Fibroblast of the aortic adventitia (primary cell): ENCODE results near the gene RFTN2. TPM values are rescaled to one million over a fixed set of nuclear protein-coding genes. Genes with fewer than 3 reads are reported as not detected.
"Not testable (repeated sequence)": the region's sequence is repeated elsewhere in the genome, so short reads cannot be mapped to it uniquely, and the experiment has no call there.

Experiments used
- DNase-seq: peaks from one replicate; pipeline ENCODE4 v3.0.0-alpha.2; 2010; ENCODE audit warnings: low read depth
- H3K4me3 ChIP-seq: 2 replicates; pipeline ENCODE4 v1.5.1; 2011; ENCODE audit warnings: low read depth, mild to moderate bottlenecking, control low read depth, low read length, moderate library complexity
- total RNA-seq: library from RNA; depleted of rRNA; stranded (reverse); fragments of >200 nt; gene quantifications from 2 replicates; pipeline ENCODE4 v1.2.3, GENCODE V29; 2012; ENCODE audit warnings: low replicate concordance
- TF ChIP-seq, protein P1 (sequence below): IDR thresholded peaks from 2 replicates; pipeline ENCODE4 v1.5.1; 2011; ENCODE audit warnings: mild to moderate bottlenecking, low read length, control low read depth, inconsistent platforms; ENCODE audit not compliant: insufficient read depth

RFTN2 gene
- total RNA-seq, 1 donor, result 6.4 TPM

- TF ChIP-seq, protein P1, sequence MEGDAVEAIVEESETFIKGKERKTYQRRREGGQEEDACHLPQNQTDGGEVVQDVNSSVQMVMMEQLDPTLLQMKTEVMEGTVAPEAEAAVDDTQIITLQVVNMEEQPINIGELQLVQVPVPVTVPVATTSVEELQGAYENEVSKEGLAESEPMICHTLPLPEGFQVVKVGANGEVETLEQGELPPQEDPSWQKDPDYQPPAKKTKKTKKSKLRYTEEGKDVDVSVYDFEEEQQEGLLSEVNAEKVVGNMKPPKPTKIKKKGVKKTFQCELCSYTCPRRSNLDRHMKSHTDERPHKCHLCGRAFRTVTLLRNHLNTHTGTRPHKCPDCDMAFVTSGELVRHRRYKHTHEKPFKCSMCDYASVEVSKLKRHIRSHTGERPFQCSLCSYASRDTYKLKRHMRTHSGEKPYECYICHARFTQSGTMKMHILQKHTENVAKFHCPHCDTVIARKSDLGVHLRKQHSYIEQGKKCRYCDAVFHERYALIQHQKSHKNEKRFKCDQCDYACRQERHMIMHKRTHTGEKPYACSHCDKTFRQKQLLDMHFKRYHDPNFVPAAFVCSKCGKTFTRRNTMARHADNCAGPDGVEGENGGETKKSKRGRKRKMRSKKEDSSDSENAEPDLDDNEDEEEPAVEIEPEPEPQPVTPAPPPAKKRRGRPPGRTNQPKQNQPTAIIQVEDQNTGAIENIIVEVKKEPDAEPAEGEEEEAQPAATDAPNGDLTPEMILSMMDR, result no peak
- no peak for DNase-seq
- H3K4me3 ChIP-seq, result no peak overlapping the region
Observed at GRCh38 chr2:197700960-197701359, 25.6 kb upstream of the RFTN2 start.

GRCh38 chr2:197699724-197700123 lies 24.3 kb upstream of the RFTN2 start:
- H3K4me3 ChIP-seq, DNase-seq: not testable (repeated sequence)

DNA sequence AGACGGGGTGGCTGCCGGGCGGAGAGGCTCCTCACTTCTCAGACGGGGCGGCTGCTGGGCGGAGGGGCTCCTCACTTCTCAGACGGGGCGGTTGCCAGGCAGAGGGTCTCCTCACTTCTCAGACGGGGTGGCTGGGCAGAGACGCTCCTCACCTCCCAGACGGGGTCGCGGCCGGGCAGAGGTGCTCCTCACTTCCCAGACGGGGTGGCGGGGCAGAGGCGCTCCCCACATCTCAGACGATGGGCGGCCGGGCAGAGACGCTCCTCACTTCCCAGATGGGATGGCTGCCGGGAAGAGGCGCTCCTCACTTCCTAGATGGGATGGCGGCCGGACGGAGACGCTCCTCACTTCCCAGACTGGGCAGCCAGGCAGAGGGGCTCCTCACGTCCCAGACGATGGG lies 21.2 kb upstream of the RFTN2 start:
- not testable (repeated sequence) for DNase-seq, H3K4me3 ChIP-seq

GRCh38 chr2:197695971-197696370 lies 20.6 kb upstream of the RFTN2 start:
- not testable (repeated sequence) for H3K4me3 ChIP-seq, DNase-seq

GRCh38 chr2:197695206-197695605 lies 19.8 kb upstream of the RFTN2 start:
- not testable (repeated sequence) for H3K4me3 ChIP-seq, DNase-seq

DNA sequence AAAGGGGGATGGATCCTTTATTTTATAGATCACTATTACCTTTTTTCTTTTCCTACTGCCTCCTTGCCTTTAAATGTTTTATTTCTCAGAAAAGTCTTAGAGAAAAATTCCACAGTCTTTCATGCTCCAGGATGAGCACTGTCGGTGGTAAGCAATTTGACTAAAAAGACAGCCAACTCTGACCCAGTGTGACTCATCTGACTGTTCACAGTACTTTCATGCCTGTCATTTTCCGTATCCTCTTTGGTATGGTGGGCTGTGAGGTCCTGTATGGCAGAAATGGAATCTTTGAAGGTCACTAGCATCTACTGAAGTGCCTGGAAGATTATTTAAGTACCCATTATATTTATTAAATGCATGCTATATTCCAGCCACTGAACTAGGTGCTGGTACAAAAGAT lies 2.1 kb upstream of the RFTN2 start:
- TF ChIP-seq, protein P1, result no peak
- H3K4me3 ChIP-seq, result no peak overlapping the region
- no peak for DNase-seq

DNA sequence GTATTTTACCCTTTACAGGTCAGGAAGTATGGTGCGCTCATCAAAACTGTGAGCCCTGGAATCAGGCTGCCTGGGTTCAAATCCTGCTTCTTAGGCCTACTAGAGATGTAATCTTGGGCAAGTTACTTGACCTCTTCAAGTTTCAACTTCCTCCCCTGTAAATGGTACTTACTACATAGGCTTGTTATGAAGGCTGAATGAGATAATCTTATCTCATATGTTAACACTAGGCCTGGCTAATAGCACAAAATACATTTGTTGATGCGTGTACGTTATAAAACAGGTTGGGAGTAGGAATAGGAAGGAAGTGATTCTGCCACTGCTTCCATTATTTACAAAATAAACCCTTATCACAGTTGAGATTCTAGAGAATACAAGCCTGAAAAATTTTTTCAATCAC lies 1.7 kb upstream of the RFTN2 start:
- no peak overlapping the region for H3K4me3 ChIP-seq
- TF ChIP-seq, protein P1, result no peak
- no peak for DNase-seq

GRCh38 chr2:197675711-197676188 lies 363 bp upstream of the RFTN2 start:
- peak overlapping the region; percentile 53 for H3K4me3 ChIP-seq
- TF ChIP-seq, protein P1, result no peak
- peak; percentile 67 for DNase-seq

DNA sequence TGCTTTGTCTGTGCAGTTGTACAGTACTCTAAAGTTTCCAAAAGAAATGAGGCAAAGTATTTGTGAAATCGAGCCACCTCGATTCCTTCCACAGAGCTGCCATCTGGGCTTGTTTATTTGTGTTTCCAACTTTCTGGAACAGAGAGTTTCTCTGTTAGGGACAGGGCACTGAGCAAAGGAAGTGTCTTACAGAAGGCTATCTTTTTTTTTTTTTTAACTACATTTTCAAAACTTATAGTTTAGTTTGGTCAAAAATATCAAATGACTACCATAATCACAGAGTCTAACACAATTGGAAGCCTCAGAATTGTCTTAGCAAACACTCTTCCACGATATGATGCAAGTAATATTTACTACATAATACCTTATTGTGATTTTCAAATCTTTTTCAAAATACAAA lies 796 bp downstream of the RFTN2 start:
- DNase-seq, result peak; percentile 16
- TF ChIP-seq, protein P1, result no peak
- peak overlapping the region; percentile 19 for H3K4me3 ChIP-seq
